C4-2B (cell line): ENCODE data around the gene CDH8.

Experiments
- ZFX ChIP-seq: fragments of 450-650 bp; IDR thresholded peaks from 2 replicates; pipeline ENCODE4 v1.6.1; 2017
- TF ChIP-seq, protein P1 (sequence below): fragments of 450-650 bp; conservative IDR thresholded peaks from 2 replicates; pipeline ENCODE4 v1.5.1; 2017; ENCODE audit warnings: mild to moderate bottlenecking

DNA sequence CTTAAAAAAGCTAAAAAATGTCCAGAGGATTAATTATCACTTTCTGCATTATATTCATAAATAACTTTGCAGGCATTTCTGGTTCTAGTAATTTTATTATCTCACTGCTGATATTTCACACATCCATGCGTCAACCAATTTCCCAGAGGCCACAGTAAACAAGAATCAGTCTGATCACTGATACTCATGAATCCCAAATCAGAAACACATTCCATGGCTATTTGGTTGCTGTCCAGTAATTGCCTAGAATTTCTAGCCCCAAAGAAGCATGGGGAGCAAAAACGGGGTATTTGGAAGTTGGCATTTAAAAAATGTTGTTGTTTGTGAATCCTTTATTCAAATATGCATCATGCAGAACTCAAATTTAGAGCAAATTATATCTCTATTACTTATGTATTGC is 244.8 kb downstream of the CDH8 start:
- TF ChIP-seq, protein P1, sequence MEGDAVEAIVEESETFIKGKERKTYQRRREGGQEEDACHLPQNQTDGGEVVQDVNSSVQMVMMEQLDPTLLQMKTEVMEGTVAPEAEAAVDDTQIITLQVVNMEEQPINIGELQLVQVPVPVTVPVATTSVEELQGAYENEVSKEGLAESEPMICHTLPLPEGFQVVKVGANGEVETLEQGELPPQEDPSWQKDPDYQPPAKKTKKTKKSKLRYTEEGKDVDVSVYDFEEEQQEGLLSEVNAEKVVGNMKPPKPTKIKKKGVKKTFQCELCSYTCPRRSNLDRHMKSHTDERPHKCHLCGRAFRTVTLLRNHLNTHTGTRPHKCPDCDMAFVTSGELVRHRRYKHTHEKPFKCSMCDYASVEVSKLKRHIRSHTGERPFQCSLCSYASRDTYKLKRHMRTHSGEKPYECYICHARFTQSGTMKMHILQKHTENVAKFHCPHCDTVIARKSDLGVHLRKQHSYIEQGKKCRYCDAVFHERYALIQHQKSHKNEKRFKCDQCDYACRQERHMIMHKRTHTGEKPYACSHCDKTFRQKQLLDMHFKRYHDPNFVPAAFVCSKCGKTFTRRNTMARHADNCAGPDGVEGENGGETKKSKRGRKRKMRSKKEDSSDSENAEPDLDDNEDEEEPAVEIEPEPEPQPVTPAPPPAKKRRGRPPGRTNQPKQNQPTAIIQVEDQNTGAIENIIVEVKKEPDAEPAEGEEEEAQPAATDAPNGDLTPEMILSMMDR: no peak
- TF ChIP-seq ZFX: no peak
